ENCODE measurements around the gene PTPRE.

GRCh38 chr10:128044961-128045832, 138.3 kb downstream of the PTPRE start:
- TF ChIP-seq BHLHE40 (IDR thresholded peaks at IDR 0.05; ENCODE audit: low read depth, low read length) (no peak), ELK1 (IDR thresholded peaks at IDR 0.05; ENCODE audit: borderline replicate concordance, low read depth, low read length) (no peak), POLR2A (IDR thresholded peaks at IDR 0.05; ENCODE audit: low read depth, low read length) (no peak), USF2 (IDR thresholded peaks at IDR 0.05; ENCODE audit: low read depth, low read length) (no peak), RAD21 (IDR thresholded peaks at IDR 0.05; ENCODE audit: low read length) (no peak), FOS (IDR thresholded peaks at IDR 0.05; ENCODE audit: low read depth, low read length) (no peak), CEBPB (IDR thresholded peaks at IDR 0.05; ENCODE audit: low read depth, low read length) (no peak)
- TF ChIP-seq, protein P1, sequence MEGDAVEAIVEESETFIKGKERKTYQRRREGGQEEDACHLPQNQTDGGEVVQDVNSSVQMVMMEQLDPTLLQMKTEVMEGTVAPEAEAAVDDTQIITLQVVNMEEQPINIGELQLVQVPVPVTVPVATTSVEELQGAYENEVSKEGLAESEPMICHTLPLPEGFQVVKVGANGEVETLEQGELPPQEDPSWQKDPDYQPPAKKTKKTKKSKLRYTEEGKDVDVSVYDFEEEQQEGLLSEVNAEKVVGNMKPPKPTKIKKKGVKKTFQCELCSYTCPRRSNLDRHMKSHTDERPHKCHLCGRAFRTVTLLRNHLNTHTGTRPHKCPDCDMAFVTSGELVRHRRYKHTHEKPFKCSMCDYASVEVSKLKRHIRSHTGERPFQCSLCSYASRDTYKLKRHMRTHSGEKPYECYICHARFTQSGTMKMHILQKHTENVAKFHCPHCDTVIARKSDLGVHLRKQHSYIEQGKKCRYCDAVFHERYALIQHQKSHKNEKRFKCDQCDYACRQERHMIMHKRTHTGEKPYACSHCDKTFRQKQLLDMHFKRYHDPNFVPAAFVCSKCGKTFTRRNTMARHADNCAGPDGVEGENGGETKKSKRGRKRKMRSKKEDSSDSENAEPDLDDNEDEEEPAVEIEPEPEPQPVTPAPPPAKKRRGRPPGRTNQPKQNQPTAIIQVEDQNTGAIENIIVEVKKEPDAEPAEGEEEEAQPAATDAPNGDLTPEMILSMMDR (conservative IDR thresholded peaks at IDR 0.05; ENCODE audit: low read depth, low read length) = no peak
